GM12875 (cell line): ENCODE measurements around the gene SNAP29.
A peak's percentile ranks its signal among the peaks of the same experiment; 100 is the strongest.

Source experiments
- H3K4me3 ChIP-seq: one replicate; pipeline ENCODE4 v1.5.1; 2011; ENCODE audit warnings: low read depth, low read length, control low read depth
- TF ChIP-seq, protein P1 (sequence below): IDR thresholded peaks from 2 replicates; pipeline ENCODE4 v1.5.1; 2011; ENCODE audit warnings: low read depth, mild to moderate bottlenecking, control low read depth, inconsistent platforms, low read length, moderate library complexity, borderline replicate concordance; ENCODE audit not compliant: insufficient read depth

SNAP29 gene

DNA sequence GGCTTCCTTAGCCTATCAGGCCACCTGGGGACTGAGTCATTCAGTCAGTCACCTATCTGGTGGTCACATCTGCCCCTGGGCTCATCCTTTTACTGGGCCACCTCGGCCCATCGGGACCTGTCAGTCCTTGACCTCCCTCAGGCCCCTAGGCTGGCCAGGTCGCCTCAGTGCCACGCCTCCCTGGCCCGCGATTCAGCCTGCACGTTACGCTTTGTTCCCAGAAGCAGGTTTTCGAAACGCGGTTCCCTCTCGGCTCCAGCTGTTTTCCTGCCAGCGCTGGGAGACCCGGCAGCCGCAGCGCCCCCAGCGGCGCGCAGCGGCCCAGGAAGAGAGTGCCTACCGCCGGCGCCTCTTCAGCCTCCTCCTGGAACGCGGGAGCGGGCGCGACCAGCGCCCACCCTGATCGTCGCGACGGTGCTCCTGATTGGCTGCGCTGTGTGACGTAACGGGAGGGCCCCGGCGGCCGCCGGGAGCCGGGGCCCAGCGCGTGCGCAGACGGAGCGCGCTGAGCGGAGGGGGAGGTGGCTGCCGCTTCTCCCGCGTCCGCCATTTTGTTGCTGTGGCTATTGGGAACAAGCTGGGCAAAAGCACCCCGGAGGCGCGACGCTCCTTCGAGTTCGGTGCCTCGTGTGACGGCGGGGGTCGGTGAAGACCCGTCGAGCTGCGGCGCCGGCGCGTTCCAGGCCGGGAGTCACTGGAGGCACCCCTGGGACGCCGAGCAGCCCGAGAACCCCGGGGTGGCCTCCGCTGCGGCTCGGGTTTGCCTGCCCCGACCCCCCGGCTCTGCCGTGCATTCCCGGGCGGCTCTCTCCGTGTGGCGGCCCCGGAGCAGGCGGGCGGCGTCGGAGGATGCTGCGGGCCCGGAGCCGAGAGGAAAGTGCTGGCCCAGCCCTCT is 58.4 kb downstream of the SNAP29 start, which contains the start of gene CRKL:
CRKL (plus strand) TSS at position 492 of the 895 bp plus-strand sequence. CDS start 528 bp downstream, outside the sequence.
- peak within 1 kb of the TSS; percentile 84 for H3K4me3 ChIP-seq
- TF ChIP-seq, protein P1, sequence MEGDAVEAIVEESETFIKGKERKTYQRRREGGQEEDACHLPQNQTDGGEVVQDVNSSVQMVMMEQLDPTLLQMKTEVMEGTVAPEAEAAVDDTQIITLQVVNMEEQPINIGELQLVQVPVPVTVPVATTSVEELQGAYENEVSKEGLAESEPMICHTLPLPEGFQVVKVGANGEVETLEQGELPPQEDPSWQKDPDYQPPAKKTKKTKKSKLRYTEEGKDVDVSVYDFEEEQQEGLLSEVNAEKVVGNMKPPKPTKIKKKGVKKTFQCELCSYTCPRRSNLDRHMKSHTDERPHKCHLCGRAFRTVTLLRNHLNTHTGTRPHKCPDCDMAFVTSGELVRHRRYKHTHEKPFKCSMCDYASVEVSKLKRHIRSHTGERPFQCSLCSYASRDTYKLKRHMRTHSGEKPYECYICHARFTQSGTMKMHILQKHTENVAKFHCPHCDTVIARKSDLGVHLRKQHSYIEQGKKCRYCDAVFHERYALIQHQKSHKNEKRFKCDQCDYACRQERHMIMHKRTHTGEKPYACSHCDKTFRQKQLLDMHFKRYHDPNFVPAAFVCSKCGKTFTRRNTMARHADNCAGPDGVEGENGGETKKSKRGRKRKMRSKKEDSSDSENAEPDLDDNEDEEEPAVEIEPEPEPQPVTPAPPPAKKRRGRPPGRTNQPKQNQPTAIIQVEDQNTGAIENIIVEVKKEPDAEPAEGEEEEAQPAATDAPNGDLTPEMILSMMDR: peak; percentile 95

DNA sequence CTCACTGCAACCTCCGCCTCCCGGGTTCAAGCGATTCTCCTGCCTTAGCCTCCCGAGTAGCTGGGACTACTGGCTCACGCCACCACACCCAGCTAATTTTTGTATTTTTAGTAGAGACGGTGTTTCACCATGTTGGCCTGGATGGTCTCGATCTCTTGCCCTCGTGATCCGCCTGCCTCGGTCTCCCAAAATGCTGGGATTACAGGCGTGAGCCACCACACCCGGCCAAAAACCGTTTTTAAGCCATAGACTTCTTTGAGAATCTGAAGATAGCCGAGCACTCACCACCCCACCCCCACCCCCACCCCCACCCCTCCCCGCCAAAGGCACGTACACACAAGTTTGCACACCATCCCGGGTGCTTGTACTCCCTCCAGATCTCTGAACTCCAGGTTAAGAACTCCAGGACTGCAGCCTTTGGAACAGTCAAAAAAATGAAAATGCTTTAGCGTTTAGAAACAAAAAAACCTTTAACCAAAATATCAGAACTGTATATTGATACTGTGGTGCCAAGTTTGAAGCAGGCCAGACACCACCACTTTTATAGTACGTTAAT is 59.9 kb downstream of the SNAP29 start:
- TF ChIP-seq, protein P1: no peak
- peak overlapping the region; percentile 84 for H3K4me3 ChIP-seq

DNA sequence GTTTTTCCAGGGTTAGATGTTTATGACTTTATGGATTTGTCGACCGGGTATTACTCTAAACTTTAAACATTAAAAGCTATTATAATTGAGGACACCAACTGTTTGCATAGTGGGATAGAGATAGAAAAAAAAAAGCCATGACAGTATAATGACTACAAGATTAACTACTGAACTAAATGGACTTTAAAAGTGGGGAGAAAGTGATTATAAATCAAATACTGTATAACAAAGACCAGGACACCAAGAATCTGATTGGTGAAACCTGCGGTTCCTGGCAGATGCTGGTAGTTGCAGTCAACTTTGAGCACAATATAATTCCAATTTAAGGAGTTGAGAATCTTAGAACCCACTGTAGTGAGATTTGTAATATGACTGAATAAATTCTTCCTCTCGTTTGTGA is 60.9 kb downstream of the SNAP29 start:
- TF ChIP-seq, protein P1: no peak

DNA sequence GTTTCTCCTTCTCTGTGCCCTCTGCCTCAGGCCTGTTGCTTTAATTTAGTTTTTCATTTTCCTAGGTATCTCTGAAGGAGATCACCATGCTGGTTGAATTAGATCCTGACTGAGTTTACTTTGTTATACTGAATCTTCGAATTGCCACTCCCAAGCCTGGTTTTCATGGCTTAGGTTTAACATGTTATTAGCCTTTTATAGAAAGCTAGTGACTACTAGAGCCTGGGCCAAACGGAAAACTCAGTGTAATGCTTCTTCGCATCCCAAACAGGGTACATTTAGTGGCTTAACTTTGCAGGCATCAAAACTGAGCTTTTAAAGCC is 62.0 kb downstream of the SNAP29 start:
- TF ChIP-seq, protein P1: no peak
- peak overlapping the region; percentile 84 for H3K4me3 ChIP-seq

More for the DNA sequence above, 60.9 kb downstream of the SNAP29 start:
- H3K4me3 ChIP-seq: peak overlapping the region; percentile 84

DNA sequence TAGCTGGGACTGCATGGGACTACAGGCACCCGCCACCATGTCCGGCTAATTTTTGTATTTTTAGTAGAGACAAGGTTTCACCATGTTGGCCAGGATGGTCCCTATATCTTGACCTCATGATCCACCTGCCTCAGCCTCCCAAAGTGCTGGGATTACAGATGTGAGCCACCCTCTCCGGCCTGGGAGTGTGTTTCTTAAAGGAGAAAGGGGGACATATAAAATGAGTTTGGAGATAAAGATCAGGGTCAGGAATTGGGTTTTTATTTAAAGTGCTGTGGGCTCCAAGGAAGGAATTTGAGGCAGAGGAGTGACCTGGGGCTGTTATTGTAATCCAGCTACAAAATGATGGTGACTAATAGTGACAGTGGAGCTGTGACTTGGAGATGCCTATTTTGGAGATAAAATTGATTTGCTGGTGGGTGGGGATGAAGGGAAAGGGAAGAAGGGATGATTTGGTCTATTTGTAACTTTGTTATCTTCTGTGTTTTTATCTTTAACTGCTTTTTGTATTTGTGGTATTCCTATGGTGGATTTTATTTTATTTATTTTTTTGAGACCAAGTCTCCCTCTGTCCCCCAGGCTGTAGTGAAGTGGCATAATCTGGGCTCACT is 63.4 kb downstream of the SNAP29 start:
- TF ChIP-seq, protein P1: no peak

DNA sequence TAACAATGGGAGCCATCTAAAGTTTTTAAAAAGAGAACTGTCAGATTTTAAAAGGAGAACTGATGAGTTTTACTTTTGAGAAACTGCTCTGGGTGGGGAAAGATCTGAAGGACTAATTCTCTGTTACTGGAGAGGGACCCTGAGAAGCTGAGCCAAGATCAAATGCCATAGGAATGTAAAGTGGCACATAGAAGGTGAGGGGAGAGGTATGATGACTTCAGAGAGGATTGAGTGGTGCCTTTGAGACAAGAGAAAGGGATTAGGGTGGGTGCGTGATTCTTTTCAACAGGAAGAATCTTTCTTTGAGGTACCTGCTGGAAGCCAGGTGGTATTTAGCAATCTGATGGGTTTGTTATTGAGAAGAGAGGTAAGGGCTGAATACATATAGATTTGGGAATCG is 67.4 kb downstream of the SNAP29 start:
- H3K4me3 ChIP-seq: no peak overlapping the region
- TF ChIP-seq, protein P1: no peak

More for the DNA sequence above, 63.4 kb downstream of the SNAP29 start:
- no peak overlapping the region for H3K4me3 ChIP-seq
